HG03575 (cell line): ENCODE data around the gene ENG.

ENCODE experiments used
- ATAC-seq: cut with Tn5 transposase; IDR thresholded peaks from one replicate; pipeline ENCODE4 v1.9.1; 2021; ENCODE audit not compliant: unreplicated experiment, insufficient number of reproducible peaks, low FRiP score; ENCODE audit errors: extremely low read depth

The ENG gene

GRCh38 chr9:127867356-127868277 lies 13.2 kb upstream of the ENG start:
- ATAC-seq: no peak

GRCh38 chr9:127866535-127866934 lies 12.1 kb upstream of the ENG start:
- ATAC-seq: no peak

GRCh38 chr9:127865645-127866464 lies 11.4 kb upstream of the ENG start:
- no peak for ATAC-seq

GRCh38 chr9:127863191-127863621 lies 8.7 kb upstream of the ENG start:
- no peak for ATAC-seq

- no peak for ATAC-seq
Observed at GRCh38 chr9:127862075-127863011, 7.9 kb upstream of the ENG start.

- ATAC-seq: no peak
Observed at GRCh38 chr9:127860779-127861178, 6.3 kb upstream of the ENG start.

- ATAC-seq: no peak
Observed at GRCh38 chr9:127860260-127860659, 5.8 kb upstream of the ENG start.

GRCh38 chr9:127858041-127858512 lies 3.6 kb upstream of the ENG start:
- no peak for ATAC-seq

- no peak for ATAC-seq
Observed at GRCh38 chr9:127857278-127857677, 2.8 kb upstream of the ENG start.

- no peak for ATAC-seq
Observed at GRCh38 chr9:127856729-127857116, 2.3 kb upstream of the ENG start.

- no peak for ATAC-seq
Observed at GRCh38 chr9:127856094-127856728, 1.8 kb upstream of the ENG start.

- no peak for ATAC-seq
Observed at GRCh38 chr9:127855522-127855921, 1.1 kb upstream of the ENG start.

GRCh38 chr9:127854960-127855359 lies 502 bp upstream of the ENG start:
- ATAC-seq: no peak

- ATAC-seq: no peak
Observed at GRCh38 chr9:127853312-127854183, 910 bp downstream of the ENG start.

- ATAC-seq: no peak
Observed at GRCh38 chr9:127852829-127853228, 1.6 kb downstream of the ENG start.

GRCh38 chr9:127850286-127850830 lies 4.1 kb downstream of the ENG start:
- ATAC-seq: no peak

- no peak for ATAC-seq
Observed at GRCh38 chr9:127848756-127849504, 5.5 kb downstream of the ENG start.
